Measurements from ENCODE around the gene TSPAN1.

Gene TSPAN1

DNA sequence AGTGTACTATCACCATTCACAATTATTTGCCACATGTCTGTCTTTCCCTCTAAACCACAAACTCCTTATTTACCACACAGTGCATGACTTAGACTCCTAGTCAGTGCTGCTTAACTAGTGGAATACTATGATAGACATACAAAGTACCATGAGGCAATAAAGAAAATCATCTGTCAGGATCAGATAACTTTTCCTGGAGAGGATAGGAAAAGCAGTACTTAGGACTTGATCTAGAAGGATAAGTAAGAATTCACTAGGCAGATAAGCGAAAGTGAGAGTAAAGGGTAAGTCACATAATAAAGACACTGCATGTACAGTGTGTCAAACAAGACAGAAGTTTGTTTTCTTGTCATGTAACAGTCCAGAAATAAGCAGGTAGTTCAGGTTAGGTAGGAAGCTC lies 21.2 kb upstream of the TSPAN1 start:
- DNase-seq = no peak
- no peaks in the 10 kb centered on the region for H3K4me1 ChIP-seq
- TF ChIP-seq, protein P1, sequence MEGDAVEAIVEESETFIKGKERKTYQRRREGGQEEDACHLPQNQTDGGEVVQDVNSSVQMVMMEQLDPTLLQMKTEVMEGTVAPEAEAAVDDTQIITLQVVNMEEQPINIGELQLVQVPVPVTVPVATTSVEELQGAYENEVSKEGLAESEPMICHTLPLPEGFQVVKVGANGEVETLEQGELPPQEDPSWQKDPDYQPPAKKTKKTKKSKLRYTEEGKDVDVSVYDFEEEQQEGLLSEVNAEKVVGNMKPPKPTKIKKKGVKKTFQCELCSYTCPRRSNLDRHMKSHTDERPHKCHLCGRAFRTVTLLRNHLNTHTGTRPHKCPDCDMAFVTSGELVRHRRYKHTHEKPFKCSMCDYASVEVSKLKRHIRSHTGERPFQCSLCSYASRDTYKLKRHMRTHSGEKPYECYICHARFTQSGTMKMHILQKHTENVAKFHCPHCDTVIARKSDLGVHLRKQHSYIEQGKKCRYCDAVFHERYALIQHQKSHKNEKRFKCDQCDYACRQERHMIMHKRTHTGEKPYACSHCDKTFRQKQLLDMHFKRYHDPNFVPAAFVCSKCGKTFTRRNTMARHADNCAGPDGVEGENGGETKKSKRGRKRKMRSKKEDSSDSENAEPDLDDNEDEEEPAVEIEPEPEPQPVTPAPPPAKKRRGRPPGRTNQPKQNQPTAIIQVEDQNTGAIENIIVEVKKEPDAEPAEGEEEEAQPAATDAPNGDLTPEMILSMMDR (IDR thresholded peaks at IDR 0.05; ENCODE audit: low read depth, low read length) = no peak

DNA sequence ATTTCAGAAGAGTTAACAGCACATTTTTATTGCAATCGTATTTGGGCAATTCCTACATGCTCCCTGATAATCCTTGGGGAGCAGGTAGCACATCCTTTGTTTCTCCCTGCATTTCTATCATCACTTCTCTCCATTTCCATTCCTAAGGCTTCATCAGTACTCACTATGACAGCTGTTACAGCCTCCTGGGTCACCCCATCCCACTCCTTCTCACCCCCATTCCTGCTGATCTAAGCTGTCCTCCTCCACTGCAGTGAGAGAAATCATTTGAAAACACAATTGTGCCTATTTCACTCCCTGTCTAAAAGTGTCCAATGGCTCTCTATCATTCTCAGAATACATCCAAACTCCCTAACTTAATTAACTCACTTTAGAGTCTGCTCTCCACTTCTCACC lies 17.0 kb upstream of the TSPAN1 start:
- DNase-seq = no peak
- Histone ChIP-seq H3K4me1 (no peaks in the 10 kb centered on the region), H3K4me3 (ENCODE audit: low read depth, low read length) (no peak overlapping the region), H3K36me3 (no peaks in the 10 kb centered on the region), H3K27me3 (no peaks in the 10 kb centered on the region), H3K9me3 (no peaks in the 10 kb centered on the region)
- TF ChIP-seq, protein P1 (IDR thresholded peaks at IDR 0.05; ENCODE audit: low read depth, low read length) = no peak

More for the DNA sequence above, 21.2 kb upstream of the TSPAN1 start:
- H3K36me3 ChIP-seq = no peaks in the 10 kb centered on the region
- H3K27me3 ChIP-seq = no peaks in the 10 kb centered on the region
- H3K4me3 ChIP-seq (ENCODE audit: low read depth, low read length) = no peak overlapping the region
- H3K9me3 ChIP-seq = no peaks in the 10 kb centered on the region

DNA sequence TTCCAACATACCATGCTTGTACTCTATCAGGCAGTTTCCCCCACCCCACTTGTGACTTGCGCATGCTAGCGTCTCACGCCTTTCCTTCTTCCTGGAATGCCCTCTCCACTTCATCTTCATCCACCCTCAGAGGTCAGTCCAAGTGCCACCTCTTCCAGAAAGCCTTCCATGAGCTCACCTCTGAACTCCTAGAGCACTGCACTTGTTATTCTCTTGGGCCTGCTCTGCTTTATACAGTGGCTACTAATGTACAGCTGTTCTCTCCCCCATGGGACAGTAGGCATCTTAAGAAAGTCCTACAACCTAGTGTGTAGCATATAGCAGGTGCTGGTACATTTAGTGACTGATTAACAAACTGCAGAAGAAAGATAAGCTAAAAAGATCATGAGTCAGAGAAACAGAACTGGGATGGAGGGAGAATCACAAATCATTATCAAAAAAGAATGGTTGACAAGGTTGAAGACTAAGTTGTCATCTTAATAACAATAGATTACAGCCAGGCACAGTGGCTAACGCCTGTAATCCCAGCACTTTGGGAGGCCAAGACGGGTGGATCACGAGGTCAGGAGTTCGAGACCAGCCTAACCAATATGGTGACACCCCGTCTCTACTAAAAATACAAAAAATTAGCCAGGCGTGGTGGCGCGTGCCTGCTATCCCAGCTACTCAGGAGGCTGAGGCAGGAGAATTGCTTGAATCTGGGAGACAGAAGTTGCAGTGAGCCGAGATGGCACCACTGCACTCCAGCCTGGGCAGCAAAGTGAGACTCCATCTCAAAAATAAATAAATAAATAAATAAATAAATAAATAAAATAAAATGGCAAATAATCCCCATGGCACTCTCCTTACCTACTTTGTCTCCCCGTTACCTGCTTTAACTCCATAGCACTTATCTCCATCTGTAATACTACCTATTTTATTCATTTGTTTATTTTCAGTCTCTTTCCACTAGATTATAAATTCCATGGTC lies 16.3 kb upstream of the TSPAN1 start:
- Histone ChIP-seq H3K36me3 (no peaks in the 10 kb centered on the region), H3K9me3 (no peaks in the 10 kb centered on the region), H3K4me3 (ENCODE audit: low read depth, low read length) (no peak overlapping the region), H3K4me1 (no peaks in the 10 kb centered on the region), H3K27me3 (no peaks in the 10 kb centered on the region)
- no peak for DNase-seq
- TF ChIP-seq, protein P1 (IDR thresholded peaks at IDR 0.05; ENCODE audit: low read depth, low read length) = no peak

DNA sequence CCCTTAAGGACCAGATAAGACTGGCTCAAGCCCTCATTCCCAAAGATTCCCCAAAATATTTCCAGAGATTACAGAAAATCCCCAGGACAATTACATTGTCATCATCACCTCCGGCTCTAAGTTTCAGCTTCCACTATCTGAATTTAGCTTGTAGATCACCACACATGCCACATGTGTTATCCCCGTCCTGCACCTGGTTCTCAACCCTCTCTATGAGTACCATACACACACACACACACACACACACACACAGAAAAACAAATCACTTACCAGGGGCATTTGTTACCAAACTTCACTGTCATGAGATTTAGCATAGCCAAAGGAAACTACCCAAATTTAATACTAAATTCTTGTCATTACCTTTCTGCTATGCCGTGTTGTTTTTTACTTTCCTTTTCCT lies 15.4 kb upstream of the TSPAN1 start:
- H3K4me1 ChIP-seq = no peaks in the 10 kb centered on the region
- no peak overlapping the region for H3K4me3 ChIP-seq (ENCODE audit: low read depth, low read length)
- H3K9me3 ChIP-seq = no peaks in the 10 kb centered on the region
- no peaks in the 10 kb centered on the region for H3K36me3 ChIP-seq
- H3K27me3 ChIP-seq = no peaks in the 10 kb centered on the region
- TF ChIP-seq, protein P1 (IDR thresholded peaks at IDR 0.05; ENCODE audit: low read depth, low read length) = no peak
- DNase-seq = no peak

DNA sequence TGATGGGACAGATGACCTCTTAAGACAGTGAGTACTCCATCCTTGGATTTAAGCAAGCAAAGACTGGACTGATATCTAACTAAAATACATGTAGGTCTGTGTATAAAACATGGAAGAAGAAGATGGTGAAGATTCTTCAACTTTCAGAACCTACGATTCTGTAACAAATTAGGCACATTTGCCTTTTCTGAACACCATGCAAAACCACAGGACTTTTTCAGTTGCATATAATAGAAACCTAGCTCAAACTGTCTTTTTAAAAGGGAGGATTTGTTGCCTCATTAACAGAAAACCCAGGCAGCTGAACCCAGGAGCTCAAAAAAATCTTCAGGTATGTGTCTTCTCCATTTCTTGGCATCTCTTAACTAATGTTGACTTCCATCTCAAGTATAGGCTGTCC lies 14.7 kb upstream of the TSPAN1 start:
- TF ChIP-seq, protein P1 (IDR thresholded peaks at IDR 0.05; ENCODE audit: low read depth, low read length) = no peak
- Histone ChIP-seq H3K9me3 (no peaks in the 10 kb centered on the region), H3K4me3 (ENCODE audit: low read depth, low read length) (no peak overlapping the region), H3K36me3 (no peaks in the 10 kb centered on the region), H3K4me1 (no peaks in the 10 kb centered on the region), H3K27me3 (no peaks in the 10 kb centered on the region)
- DNase-seq = no peak

Data from BE2C (cell line).